HG02798 (cell line): ENCODE measurements around the gene CLDN9.
"Not testable (repeated sequence)": the region's sequence is repeated elsewhere in the genome, so short reads cannot be mapped to it uniquely, and the experiment has no call there.

Source experiments
- ATAC-seq: cut with Tn5 transposase; IDR thresholded peaks from one replicate; pipeline ENCODE4 v1.9.1; 2021; ENCODE audit warnings: mild to moderate bottlenecking; ENCODE audit not compliant: unreplicated experiment, poor library complexity

The CLDN9 gene

DNA sequence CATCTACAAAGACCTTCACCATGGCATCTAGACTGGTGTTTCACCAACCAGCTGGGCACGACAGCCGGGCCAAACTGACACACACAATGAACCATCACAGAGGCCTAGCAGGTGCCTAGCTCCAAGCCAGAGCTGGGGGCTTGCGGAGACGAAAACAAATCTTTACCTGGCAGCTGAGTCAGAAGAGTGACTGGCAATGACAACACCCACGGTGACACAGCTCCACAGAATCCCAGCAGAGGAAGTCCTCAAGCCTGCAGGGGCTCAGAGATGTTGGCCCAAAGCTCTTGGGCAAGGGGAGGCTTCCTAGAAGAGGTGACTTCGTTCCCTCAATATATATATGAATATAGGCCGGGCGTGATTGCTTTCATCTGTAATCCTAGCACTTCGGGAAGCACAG, 38.8 kb downstream of the CLDN9 start:
- no peak for ATAC-seq

DNA sequence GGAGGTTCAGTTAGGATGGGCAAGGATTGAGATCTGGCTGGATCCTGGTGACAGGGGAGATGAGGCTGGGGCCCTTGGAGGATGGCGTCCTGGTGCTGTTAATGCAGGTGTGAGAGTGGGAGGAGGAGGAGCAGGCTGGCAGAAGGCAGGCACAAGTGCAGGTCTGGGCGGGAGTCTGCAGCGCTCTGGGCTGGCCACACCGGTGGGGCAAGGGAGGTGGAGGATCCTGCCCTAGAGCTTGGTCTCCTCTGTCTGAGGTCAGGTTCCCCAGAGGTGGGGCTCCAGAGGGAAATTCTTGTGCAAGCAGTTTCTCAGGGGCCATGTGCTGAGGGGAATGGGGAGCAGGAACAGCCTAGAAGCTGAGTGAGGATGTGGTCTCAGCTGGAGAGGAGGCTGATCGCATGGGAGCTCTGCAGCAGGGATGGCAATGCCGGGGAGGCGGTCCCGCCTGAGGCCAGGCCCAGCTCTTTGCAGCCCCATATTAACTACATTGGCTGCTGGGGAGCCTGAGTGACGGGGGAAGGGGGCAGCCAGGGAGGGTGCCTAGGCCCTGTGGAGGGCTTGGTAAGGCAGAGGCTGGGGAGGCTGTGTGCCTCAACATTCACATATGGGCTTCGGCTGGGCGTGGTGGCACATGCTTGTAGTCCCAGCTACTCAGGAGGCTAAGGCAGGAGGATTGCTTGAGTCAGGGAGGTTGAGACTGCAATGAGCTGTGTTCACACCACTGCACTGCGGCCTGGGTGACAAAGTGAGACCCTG, 40.0 kb downstream of the CLDN9 start:
- not testable (repeated sequence) for ATAC-seq

DNA sequence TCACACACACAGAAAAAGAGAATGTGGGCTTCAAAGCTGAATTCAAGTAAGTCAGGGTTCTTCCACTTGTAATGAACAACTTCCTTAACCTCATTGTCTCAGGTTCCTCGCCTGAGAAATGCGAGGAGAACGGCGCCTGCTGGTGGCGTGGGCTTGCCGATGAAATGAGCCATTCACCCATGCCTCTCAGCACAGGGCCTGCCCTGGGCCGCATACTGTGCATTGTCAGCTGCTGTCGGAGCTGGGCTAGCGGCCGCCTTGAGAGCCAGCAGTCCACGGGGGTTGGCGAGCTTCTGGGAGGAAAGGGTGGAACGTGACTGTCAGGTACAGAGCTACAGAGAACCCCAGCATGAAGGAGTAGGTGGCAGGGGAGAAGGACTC, 40.6 kb downstream of the CLDN9 start:
- not testable (repeated sequence) for ATAC-seq

DNA sequence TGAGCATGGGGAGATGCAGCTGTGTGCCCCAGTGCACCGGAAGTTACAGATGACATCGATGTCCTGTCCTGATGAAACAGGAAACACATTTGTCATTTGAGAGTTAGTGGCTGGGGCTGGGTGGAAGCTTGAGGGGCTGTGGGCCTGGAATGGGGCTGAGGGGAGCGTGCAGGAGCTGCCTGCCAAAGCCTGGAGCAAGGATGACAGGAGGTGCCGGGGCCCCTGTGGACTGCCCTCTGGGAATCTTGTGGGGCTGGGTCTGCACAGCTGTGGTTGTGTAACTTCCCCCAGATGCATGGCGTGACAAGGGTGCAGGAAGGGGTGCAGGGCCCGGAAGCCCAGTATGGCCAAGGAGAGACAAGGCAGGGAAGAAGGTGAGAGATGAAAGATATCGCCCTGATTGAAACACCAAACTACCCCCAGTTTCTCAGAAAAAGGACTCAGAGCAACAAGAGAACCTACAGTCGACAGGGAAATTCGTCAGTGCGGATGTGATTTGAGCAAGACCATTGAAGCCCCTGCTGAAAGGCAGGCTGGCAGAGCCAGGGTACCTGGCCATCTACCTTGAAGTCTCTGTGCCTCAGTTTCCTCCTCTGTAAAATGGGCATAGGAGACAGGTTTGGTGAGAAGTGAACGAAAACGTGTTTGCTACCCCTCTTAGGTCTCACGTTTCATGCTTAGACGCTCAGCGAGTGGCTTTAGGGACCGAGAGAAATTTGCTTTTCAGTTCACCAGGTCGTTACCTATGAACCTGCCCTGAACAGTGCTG, 42.4 kb downstream of the CLDN9 start:
- no peak for ATAC-seq

DNA sequence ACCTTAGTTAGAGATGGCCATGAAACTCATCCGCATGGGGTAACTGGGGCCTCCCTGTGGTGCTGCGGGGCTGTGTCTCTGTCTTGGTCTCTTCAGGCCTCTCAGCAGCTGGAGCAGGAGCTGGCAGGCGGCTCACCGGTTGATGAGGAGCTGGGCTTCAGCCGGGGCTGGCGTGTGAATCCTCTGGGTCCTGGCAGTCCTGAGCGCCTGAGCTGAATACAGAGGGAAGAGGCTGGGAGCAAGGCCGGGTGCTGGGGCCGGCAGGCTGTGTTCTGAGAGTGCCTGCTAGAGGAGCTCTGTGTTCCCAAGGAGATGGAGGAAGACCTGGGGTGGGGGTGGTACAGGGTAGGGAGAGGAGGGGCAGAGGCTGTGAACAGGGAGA, 43.0 kb downstream of the CLDN9 start:
- ATAC-seq = not testable (repeated sequence)

DNA sequence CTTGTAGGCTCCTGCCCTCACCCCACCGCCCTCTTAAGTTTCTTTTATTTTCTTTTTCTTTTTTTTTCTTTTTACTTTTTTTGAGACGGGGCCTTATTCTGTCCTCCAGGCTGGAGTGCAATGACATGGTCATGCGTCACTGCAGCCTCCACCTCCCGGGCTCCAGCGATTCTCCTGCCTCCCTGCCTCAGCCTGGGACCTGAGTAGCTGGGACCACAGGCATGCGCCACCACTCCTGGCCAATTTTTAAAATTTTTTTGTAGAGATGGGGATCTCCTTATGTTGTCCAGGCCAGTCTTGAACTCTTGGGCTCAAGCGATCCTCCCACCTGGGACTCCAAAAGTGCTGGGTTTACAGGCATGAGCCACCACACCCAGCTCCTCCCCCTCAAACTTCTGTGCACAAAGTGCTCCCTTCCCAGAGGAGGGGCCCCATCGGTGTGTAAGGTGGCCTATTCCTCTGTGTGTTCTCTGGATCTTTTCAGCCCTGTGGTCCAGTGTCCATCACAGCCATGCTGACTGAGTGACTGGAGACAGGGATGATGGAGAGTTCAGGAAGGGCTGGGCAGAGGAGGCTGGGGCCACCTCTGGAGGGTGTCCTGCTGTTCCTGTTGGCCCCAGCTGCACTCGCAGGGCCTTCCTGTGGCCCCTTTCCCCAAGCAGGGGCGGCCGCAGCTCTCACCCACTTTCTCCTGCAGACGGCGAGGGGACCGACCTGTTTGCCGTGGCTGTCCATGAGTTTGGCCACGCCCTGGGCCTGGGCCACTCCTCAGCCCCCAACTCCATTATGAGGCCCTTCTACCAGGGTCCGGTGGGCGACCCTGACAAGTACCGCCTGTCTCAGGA, 43.8 kb downstream of the CLDN9 start:
- ATAC-seq = no peak

DNA sequence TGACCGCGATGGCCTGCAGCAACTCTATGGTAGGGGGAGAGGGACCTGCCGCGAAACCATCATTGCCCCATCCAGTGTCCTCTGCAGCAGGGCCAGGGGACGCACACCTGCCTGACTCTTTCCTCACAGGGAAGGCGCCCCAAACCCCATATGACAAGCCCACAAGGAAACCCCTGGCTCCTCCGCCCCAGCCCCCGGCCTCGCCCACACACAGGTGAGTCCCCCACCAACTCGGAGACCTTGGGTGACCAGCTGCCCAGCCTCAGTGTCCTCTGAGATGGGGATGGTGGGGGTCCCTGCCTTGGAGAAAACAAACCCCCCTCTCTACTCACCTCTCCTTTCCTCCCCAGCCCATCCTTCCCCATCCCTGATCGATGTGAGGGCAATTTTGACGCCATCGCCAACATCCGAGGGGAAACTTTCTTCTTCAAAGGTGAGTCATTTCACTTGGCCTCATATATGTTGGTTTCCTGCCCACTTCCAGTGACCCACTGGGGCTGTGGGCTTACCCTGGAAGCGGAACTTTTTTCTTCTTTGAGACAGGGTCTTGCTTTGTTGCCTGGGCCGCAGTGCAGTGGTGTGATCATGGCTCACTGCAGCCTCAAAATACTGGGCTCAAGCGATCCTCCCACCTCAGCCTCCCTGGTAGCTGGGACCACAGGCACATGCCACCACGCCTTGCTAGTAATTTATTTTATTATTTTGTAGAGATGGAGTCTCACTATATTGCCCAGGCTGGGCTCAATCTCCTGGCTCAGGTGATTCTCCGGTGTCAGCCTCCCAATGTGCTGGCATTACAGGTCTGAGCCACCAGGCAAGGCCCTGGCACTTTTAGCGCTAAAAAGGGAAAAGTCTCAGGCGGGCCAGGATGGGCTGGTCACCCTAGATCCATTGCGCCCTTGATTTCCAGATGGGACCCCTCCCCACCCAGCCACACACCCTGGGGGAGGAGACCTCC, 44.7 kb downstream of the CLDN9 start:
- ATAC-seq = no peak

DNA sequence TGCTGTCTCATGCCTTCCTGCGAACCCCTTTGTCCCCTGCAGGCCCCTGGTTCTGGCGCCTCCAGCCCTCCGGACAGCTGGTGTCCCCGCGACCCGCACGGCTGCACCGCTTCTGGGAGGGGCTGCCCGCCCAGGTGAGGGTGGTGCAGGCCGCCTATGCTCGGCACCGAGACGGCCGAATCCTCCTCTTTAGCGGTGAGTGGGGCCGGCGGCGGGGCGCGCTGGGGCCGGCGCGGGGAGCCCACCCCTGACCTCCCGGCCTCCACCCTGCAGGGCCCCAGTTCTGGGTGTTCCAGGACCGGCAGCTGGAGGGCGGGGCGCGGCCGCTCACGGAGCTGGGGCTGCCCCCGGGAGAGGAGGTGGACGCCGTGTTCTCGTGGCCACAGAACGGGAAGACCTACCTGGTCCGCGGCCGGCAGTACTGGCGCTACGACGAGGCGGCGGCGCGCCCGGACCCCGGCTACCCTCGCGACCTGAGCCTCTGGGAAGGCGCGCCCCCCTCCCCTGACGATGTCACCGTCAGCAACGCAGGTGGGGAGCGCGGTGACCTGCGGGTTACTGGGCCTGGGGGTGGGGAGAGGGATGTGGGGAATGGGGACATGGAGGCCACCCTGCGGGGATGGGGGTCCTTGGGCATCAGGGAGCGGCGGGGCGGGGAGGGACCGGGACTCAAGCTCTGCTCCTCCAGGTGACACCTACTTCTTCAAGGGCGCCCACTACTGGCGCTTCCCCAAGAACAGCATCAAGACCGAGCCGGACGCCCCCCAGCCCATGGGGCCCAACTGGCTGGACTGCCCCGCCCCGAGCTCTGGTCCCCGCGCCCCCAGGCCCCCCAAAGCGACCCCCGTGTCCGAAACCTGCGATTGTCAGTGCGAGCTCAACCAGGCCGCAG, 45.7 kb downstream of the CLDN9 start:
- no peak for ATAC-seq

DNA sequence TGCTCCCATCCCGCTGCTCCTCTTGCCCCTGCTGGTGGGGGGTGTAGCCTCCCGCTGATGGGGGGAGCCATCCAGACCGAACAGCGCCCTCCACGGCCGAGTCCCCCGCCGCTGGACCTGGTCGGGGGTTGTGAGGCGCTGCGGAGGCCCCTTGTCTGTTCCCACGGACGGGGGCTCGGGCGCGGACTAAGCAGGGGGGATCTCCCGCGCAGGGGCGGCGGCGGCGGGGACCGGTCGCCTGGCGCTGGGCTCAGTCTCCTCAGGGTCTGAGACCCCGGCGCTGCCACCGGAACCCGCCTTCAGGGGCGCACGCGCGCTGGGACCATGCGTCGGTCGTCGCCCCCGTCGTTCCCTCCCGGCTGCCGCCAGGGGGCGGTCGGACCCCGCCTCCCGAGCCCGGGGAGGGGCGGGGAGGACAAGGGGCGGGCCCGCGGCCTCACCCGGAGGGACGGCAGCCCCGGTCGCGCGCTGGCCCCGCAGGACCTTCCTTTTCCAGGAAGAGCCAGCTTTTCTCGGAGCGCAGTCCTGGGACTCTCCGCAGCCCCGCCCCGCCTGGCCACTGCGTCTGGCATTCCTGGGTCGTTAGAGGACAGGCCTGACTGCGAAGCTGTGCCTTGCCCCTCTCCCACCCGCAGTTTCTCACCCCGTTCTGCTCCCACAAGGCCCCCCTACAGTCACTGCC, 46.5 kb downstream of the CLDN9 start:
- peak; percentile 86 for ATAC-seq

DNA sequence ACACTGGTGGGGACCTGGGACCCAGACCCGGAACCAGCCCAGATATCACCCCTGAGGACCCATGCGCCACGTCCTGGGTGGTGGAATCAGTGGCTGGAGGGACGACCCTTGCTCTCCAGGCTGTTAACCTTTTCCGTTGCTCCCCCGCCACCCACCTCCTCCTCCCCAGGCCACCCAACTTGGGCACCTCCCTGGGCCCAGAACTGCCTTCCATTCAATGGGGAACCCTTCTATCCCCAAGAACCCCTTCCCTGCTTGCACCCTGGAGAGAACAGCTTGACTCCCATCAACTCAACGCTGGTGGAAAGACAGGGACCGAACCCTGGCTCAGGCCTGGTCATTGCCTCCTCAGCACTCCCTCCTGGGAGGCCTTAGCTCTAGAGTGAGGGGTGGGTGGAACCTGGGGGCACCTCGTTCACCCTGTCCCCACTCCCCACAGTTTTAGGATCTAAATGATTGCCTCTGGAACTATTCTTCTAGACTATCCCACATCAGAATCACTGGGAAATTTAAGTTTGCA, 47.1 kb downstream of the CLDN9 start:
- no peak for ATAC-seq

DNA sequence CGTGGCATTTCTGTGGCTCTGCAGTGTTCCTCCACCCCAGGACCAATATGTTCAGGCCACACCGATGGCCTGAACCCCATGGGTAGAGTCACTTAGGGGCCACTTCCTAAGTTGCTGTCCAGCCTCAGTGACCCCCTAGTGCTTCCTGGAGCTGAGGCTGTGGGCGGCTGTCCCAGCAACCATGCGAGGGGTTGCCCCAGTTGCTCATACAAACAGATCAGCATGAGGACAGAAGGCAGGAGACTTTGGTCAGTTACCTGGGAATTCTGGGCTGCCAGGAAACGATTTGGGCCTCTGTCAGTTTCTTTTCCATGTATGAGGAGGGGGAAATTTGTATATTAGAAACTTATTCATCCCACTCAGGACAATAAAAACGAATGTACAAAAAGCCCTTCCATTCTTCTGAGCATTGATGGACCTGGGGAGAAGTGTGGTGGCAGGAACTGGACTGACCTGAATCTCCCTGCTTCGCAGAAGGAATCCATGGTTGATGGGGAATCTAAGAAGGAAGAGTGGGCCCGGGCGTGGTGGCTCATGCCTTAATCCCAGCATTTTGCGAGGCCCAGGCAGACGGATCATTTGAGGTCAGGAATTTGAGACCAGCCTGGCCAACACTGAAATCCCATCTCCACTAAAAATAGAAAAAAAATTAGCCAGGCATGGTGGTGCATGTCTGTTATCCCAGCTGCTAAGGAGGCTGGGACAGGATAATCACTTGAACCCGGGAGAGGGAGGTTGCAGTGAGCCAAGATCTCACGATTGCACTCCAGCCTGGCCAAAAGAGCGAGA, 47.8 kb downstream of the CLDN9 start:
- no peak for ATAC-seq

DNA sequence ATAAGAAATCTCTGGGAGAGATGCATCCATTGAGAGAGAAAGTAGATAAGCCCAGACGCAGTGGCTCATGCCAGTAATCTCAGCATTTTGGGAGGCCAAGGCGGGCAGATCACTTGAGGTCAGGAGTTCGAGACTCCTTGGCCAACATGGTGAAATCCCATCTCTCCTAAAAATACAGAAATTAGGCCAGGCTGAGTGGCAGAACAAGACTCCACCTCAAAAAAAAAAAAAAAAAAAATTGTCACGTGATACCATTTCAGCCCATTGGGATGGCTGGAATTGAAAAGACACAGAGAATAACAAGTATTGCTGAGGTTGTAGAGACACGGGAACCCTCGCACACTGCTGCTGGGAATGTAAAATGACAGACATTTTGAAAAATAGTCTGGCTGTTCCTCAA, 49.8 kb downstream of the CLDN9 start:
- no peak for ATAC-seq

DNA sequence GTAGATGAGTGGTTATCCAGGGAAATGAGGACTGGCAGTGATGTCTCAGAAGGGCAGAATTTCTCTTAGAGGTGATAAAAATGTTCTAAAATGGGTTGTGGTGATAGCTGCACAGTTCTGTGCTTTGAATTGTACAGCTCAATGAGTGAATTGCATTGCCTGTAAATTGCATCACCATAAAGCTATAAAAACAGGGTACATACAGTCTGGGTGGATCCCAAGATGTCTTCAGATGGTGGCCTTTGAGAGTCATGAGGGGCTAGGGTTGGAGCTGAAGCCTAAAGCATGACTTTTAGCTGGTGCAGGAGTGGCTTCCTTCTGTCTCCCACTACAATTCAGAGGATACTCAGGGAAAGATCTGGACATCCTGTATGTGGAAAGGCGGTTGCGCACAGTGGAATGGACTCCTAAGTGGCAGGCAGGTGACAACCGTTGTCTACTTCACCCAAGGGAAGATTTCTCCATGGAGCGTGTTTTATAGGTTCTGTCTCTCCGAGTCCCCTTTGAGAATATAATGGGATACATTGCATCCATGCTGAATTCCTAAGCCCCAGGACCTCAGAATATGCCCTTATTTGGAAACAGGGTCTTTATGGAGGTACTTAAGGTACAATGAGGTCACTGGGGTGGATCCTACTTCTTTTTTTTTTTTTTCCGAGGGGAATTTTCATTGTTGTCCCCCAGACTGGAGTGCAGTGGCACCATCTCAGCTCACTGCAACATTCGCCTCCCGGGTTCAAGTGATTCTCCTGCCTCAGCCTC, 51.1 kb downstream of the CLDN9 start:
- ATAC-seq = no peak
